AG09309 (cell line): Measurements from ENCODE around the gene CCDC40.

ENCODE experiments used
- DNase-seq: peaks from one replicate; pipeline ENCODE4 v3.0.0-alpha.2; 2010; ENCODE audit warnings: low read depth
- H3K4me3 ChIP-seq: 2 replicates; pipeline ENCODE4 v1.5.1; 2011; ENCODE audit warnings: mild to moderate bottlenecking, low read depth, low read length, moderate library complexity; ENCODE audit not compliant: control insufficient read depth
- TF ChIP-seq, protein P1 (sequence below): IDR thresholded peaks from 2 replicates; pipeline ENCODE4 v1.5.1; 2011; ENCODE audit warnings: mild to moderate bottlenecking, low read depth, low read length, inconsistent platforms; ENCODE audit not compliant: insufficient read depth, control insufficient read depth; ENCODE audit errors: missing control alignments

CCDC40 gene

GRCh38 chr17:80060644-80061043 is 24.2 kb downstream of the CCDC40 start:
- no peak for DNase-seq
- TF ChIP-seq, protein P1, sequence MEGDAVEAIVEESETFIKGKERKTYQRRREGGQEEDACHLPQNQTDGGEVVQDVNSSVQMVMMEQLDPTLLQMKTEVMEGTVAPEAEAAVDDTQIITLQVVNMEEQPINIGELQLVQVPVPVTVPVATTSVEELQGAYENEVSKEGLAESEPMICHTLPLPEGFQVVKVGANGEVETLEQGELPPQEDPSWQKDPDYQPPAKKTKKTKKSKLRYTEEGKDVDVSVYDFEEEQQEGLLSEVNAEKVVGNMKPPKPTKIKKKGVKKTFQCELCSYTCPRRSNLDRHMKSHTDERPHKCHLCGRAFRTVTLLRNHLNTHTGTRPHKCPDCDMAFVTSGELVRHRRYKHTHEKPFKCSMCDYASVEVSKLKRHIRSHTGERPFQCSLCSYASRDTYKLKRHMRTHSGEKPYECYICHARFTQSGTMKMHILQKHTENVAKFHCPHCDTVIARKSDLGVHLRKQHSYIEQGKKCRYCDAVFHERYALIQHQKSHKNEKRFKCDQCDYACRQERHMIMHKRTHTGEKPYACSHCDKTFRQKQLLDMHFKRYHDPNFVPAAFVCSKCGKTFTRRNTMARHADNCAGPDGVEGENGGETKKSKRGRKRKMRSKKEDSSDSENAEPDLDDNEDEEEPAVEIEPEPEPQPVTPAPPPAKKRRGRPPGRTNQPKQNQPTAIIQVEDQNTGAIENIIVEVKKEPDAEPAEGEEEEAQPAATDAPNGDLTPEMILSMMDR: no peak
- no peak overlapping the region for H3K4me3 ChIP-seq

DNA sequence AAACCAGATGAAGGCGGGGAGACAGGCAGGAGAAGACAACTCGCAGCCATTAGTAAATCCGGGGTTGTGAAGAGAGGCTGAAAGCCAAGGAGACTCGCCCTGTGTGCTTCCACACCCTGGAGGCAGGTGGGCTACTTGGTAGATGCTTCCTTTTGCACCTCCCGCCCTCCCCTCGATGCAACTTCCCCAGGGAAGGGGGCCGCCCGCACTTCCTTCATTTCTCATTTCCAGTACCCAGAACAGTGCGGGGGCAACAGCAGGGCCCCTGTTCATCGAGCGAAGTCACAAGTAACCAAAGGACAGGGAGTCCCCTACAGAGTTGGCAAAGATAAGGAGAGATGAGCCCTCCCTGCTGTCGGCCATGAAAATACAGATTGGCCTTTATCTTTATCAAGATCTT is 25.0 kb downstream of the CCDC40 start:
- DNase-seq: no peak
- H3K4me3 ChIP-seq: no peak overlapping the region
- TF ChIP-seq, protein P1: no peak

DNA sequence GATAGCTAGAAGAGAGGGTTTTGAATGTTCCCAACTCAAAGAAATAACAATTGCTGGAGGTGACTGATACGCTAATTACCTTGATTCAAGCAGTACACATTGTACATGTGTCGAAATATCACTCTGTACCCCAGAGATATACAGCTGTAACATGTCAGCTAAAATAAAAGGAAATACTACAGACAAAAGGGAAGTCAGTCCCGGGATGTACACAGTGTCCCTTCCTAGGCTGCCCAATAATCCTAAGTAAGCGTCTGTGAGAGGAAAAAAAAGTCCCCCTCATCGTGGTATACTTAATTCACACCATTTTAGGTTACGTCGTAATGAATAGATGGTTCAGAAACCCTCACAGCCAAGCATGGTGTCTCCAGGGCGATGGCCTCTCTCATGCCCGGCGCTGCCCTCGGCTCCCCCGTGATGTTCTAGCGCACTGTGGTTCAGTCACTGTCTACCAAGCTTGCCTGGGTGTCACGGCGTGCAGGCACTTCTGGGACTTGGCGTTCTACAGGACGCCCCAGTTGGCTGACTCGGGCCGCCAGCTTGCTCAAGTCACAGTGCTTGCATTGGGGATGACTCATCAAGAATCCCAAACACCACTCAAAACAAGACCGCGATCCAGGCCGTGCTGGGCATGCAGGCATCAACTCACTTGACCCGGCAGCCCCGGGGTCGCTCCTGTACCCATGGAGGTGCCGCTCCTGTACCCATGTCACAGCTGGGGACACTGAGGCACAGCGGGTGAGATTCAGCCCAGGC is 27.6 kb downstream of the CCDC40 start:
- no peak overlapping the region for H3K4me3 ChIP-seq
- TF ChIP-seq, protein P1: no peak
- no peak for DNase-seq

DNA sequence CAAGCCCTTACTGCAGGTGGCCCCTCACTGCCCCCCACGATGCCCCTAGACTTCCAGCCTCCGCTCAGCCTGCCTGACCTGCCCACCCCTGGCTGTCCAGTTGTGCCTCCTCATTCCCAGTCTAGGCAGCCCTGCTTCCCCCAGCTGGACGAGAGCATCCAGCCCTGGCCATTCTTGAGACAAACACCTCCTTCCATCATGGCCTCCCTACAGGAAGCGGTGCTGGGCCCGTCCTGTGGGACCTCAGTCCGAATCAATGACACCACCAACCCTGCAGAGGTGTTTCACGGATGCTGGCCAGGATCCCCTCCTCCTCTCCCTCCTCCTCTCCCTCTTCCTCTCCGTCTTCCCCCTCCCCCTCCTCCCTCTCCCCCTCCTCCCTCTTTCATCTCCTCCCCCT is 28.3 kb downstream of the CCDC40 start:
- TF ChIP-seq, protein P1: no peak
- no peak overlapping the region for H3K4me3 ChIP-seq
- no peak for DNase-seq

- no peak overlapping the region for H3K4me3 ChIP-seq
- TF ChIP-seq, protein P1: no peak
- DNase-seq: no peak
These were observed 29.2 kb downstream of the CCDC40 start for GRCh38 chr17:80065478-80066170.

- H3K4me3 ChIP-seq: no peak overlapping the region
- DNase-seq: no peak
- TF ChIP-seq, protein P1: no peak
These were observed 31.0 kb downstream of the CCDC40 start for GRCh38 chr17:80067393-80067986.
